Tibial nerve (tissue), 4 donors: ENCODE results near the gene MAML2. TPM values are rescaled to one million over a fixed set of nuclear protein-coding genes. Genes with fewer than 3 reads are reported as not detected.

ENCODE experiments used
- DNase-seq, 2 donors: peaks; one replicate each; pipeline ENCODE4 v3.0.0-alpha.2; 2019; ENCODE audit warnings: low spot score in 2 of 2
- H3K27ac ChIP-seq, 4 donors: fragments of 200-600 bp; sonication (generic) in 3 of 4; one replicate each; pipeline ENCODE4 v1.5.1; 2017 to 2019; ENCODE audit warnings: mild to moderate bottlenecking in 1 of 4
- H3K27me3 ChIP-seq, 2 donors: fragments of 200-600 bp; sonication (generic) in 1 of 2; one replicate each; pipeline versions ENCODE4 v1.5.1 to v1.6.0; 2017 to 2019
- H3K36me3 ChIP-seq, 3 donors: fragments of 200-600 bp; sonication (generic); one replicate each; pipeline ENCODE4 v1.5.1; 2018 to 2019
- H3K4me1 ChIP-seq, 4 donors: fragments of 200-600 bp; sonication (generic) in 3 of 4; one replicate each; pipeline ENCODE4 v1.5.1; 2017 to 2019
- H3K4me3 ChIP-seq, 4 donors: fragments of 200-600 bp; sonication (generic) in 3 of 4; one replicate each; pipeline ENCODE4 v1.5.1; 2017 to 2019; ENCODE audit warnings: mild to moderate bottlenecking in 1 of 4, moderate library complexity in 1 of 4
- H3K9me3 ChIP-seq, 4 donors: fragments of 200-600 bp; sonication (generic) in 3 of 4; one replicate each; pipeline ENCODE4 v1.5.1; 2017 to 2019
- EP300 ChIP-seq, 2 donors: sonication (generic); formaldehyde crosslinking; IDR thresholded peaks; one replicate each; pipeline ENCODE4 v1.6.1; 2017; ENCODE audit warnings: antibody characterized with exemption in 2 of 2, mild to moderate bottlenecking in 1 of 2
- POLR2A ChIP-seq, 2 donors: fragments of 450-650 bp; IDR thresholded peaks; one replicate each; pipeline ENCODE4 v1.6.1; 2017; ENCODE audit warnings: antibody characterized with exemption in 2 of 2, mild to moderate bottlenecking in 2 of 2, moderate library complexity in 2 of 2
- WGBS, 2 donors: methylation state at CpG; one replicate each; pipeline ENCODE4 v1.1.5; 2018; 5-methylcytosine and 5-hydroxymethylcytosine counted together
- total RNA-seq, 4 donors: library from RNA; depleted of rRNA; stranded (reverse); fragments of >200 nt; gene quantifications; one replicate each; pipeline ENCODE4 v1.1.0, GENCODE V29; 2016
- TF ChIP-seq, protein P1 (sequence below), 5 experiments: fragments of 200-600 bp in 3 of 5; fragments of 450-650 bp in 2 of 5; sonication (generic) in 3 of 5; IDR thresholded peaks; one replicate each; pipeline ENCODE4 v1.5.1; 2016 to 2019; ENCODE audit warnings: antibody characterized with exemption in 5 of 5, mild to moderate bottlenecking in 3 of 5, moderate library complexity in 2 of 5

MAML2 gene
- total RNA-seq, 4 donors from 2014 or later: 20.5 to 38.4 (median 27.9) TPM

DNA sequence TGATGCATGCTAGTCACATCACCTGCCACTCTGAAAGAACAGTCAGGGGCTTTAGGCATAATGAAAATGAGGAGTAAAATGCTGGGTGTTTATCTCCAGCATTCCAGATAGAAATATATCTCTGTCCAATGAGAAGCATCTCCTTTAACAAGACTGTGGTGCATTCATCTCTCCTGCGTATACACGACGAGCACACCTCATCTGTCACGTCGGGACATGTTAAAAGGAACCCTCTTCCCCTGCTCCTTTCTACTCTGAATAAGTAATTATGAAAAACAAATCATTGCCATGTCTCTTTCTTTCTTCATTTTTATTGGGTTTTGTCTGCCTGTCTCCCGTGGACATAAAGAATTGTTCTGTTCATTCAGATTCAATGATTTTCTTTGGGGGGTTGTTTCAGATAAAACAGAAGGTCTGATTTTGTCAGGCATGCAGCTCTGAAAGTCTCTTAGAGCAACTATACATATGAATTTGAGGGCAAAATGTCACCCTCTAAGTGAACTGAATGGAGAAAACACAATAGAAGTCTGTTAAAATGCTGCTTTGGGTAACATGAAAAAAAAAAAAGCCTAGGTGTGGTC lies 195.0 kb downstream of the MAML2 start:
- no peaks in the 10 kb centered on the region for H3K27me3 ChIP-seq
- TF ChIP-seq POLR2A (IDR thresholded peaks at IDR 0.05): no peak
- no peak overlapping the region for H3K4me3 ChIP-seq
- no peak overlapping the region for H3K27ac ChIP-seq
- no peak for DNase-seq
- WGBS, 2 donors: 65 to 72% methylated on average over 6 of the region's 6 CpGs
- peaks cover 0 to 34% (median 2%) of the 10 kb centered on the region in 4 donors for H3K4me1 ChIP-seq
- H3K9me3 ChIP-seq: no peaks in the 10 kb centered on the region
- no peaks in the 10 kb centered on the region for H3K36me3 ChIP-seq

- Histone ChIP-seq H3K36me3 (no peaks in the 10 kb centered on the region), H3K27me3 (no peaks in the 10 kb centered on the region), H3K9me3 (no peaks in the 10 kb centered on the region), H3K4me3 (no peak overlapping the region), H3K27ac (no peak overlapping the region), H3K4me1 (peaks cover 0 to 42% (median 8%) of the 10 kb centered on the region in 4 donors)
- TF ChIP-seq, protein P1, sequence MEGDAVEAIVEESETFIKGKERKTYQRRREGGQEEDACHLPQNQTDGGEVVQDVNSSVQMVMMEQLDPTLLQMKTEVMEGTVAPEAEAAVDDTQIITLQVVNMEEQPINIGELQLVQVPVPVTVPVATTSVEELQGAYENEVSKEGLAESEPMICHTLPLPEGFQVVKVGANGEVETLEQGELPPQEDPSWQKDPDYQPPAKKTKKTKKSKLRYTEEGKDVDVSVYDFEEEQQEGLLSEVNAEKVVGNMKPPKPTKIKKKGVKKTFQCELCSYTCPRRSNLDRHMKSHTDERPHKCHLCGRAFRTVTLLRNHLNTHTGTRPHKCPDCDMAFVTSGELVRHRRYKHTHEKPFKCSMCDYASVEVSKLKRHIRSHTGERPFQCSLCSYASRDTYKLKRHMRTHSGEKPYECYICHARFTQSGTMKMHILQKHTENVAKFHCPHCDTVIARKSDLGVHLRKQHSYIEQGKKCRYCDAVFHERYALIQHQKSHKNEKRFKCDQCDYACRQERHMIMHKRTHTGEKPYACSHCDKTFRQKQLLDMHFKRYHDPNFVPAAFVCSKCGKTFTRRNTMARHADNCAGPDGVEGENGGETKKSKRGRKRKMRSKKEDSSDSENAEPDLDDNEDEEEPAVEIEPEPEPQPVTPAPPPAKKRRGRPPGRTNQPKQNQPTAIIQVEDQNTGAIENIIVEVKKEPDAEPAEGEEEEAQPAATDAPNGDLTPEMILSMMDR (IDR thresholded peaks at IDR 0.05): no peak
- TF ChIP-seq POLR2A (IDR thresholded peaks at IDR 0.05) (no peak), EP300 (IDR thresholded peaks at IDR 0.05) (no peak)
- no peak for DNase-seq
- WGBS, 2 donors: 86 to 89% methylated on average over 2 of the region's 2 CpGs
These were observed 195.8 kb downstream of the MAML2 start for GRCh38 chr11:96147186-96147585.

DNA sequence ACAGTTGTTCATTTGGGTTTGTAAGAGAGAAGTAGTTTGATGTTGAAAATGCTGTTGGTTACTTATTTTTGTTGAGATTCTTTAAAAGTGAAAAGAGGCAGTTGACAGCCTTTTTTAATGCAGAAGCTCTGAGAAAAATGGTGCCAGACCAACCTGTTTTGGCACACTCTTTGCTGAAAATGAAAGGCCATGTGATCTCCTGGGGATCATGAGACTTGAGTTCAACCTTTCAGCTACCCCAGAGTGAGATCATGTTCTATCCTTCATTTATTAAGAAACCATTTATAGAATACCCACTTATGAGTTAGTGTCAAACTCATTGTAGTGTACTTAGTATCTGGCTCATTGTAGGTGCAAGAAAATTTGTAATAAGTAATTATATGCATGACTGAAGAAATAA lies 196.2 kb downstream of the MAML2 start:
- H3K27ac ChIP-seq: no peak overlapping the region
- H3K36me3 ChIP-seq: no peaks in the 10 kb centered on the region
- no peak for DNase-seq

GRCh38 chr11:96145163-96145585 lies 197.8 kb downstream of the MAML2 start:
- H3K27ac ChIP-seq: peak overlapping the region in 1 of 4 donors; percentile 5
- H3K36me3 ChIP-seq: no peaks in the 10 kb centered on the region
- no peak overlapping the region for H3K4me3 ChIP-seq
- H3K27me3 ChIP-seq: no peaks in the 10 kb centered on the region
- no peaks in the 10 kb centered on the region for H3K9me3 ChIP-seq
- 59 to 60% methylated on average over 4 of the region's 4 CpGs for WGBS, 2 donors
- H3K4me1 ChIP-seq: peaks cover 0 to 47% (median 9%) of the 10 kb centered on the region in 4 donors
- DNase-seq: no peak
- TF ChIP-seq POLR2A (IDR thresholded peaks at IDR 0.05): no peak
- TF ChIP-seq, protein P1 (IDR thresholded peaks at IDR 0.05): no peak
- TF ChIP-seq EP300 (IDR thresholded peaks at IDR 0.05): no peak

More for the DNA sequence above, 196.2 kb downstream of the MAML2 start:
- no peaks in the 10 kb centered on the region for H3K9me3 ChIP-seq
- TF ChIP-seq EP300 (IDR thresholded peaks at IDR 0.05): no peak
- TF ChIP-seq POLR2A (IDR thresholded peaks at IDR 0.05): no peak
- TF ChIP-seq, protein P1 (IDR thresholded peaks at IDR 0.05): no peak
- no peak overlapping the region for H3K4me3 ChIP-seq
- no peaks in the 10 kb centered on the region for H3K27me3 ChIP-seq
- H3K4me1 ChIP-seq: peaks cover 0 to 46% (median 9%) of the 10 kb centered on the region in 4 donors

- peak overlapping the region in 2 of 4 donors; percentile 5 to 28 for H3K27ac ChIP-seq
- 76 to 84% methylated on average over 2 of the region's 2 CpGs for WGBS, 2 donors
These were observed 198.4 kb downstream of the MAML2 start for GRCh38 chr11:96144553-96144952.

More at GRCh38 chr11:96144553-96144952, 198.4 kb downstream of the MAML2 start:
- no peaks in the 10 kb centered on the region for H3K27me3 ChIP-seq
- DNase-seq: no peak
- no peak overlapping the region for H3K4me3 ChIP-seq
- no peaks in the 10 kb centered on the region for H3K9me3 ChIP-seq
- peaks cover 0 to 47% (median 9%) of the 10 kb centered on the region in 4 donors for H3K4me1 ChIP-seq
- TF ChIP-seq EP300 (IDR thresholded peaks at IDR 0.05): no peak
- TF ChIP-seq POLR2A (IDR thresholded peaks at IDR 0.05): no peak
- TF ChIP-seq, protein P1 (IDR thresholded peaks at IDR 0.05): no peak
- H3K36me3 ChIP-seq: no peaks in the 10 kb centered on the region
